Brain microvascular endothelial cell (primary cell): ENCODE results near the gene MATCAP1.

Experiments
- DNase-seq: peaks from one replicate; pipeline ENCODE4 v3.0.0-alpha.2; 2020
- H3K27ac ChIP-seq: fragments of 250-450 bp; sonication (Bioruptor Pico); 2 replicates; pipeline ENCODE4 v1.5.1; 2020; ENCODE audit warnings: mild to moderate bottlenecking, moderate library complexity
- H3K27me3 ChIP-seq: fragments of 250-450 bp; sonication (Bioruptor Pico); replicated peaks from 2 replicates; pipeline ENCODE4 v1.5.1; 2020; ENCODE audit warnings: mild to moderate bottlenecking
- H3K36me3 ChIP-seq: fragments of 250-450 bp; sonication (Bioruptor Pico); replicated peaks from 2 replicates; pipeline ENCODE4 v1.5.1; 2020; ENCODE audit warnings: mild to moderate bottlenecking
- H3K4me3 ChIP-seq: 2 replicates; pipeline ENCODE4 v1.5.1; 2011; ENCODE audit warnings: low read depth, mild to moderate bottlenecking, control low read depth, low read length, moderate library complexity
- CTCF ChIP-seq: IDR thresholded peaks from 2 replicates; pipeline ENCODE4 v1.5.1; 2011; ENCODE audit warnings: low read depth, mild to moderate bottlenecking, moderate library complexity, low read length, control low read depth, inconsistent platforms; ENCODE audit errors: missing control alignments
- in situ Hi-C: cut with HindIII; loops from 2 replicates; pipeline ENCODE4 v1.10.0; 2017; ENCODE audit warnings: low sequenced_read_pairs, low pct_ligation_motif_present

Gene MATCAP1

GRCh38 chr16:67199808-67200198 lies 16.0 kb upstream of the MATCAP1 start:
- in situ Hi-C loops: no loop called here
- H3K36me3 ChIP-seq: peaks cover 57% of the 10 kb centered on the region
- peak; percentile 10 for TF ChIP-seq CTCF

GRCh38 chr16:67199011-67199807 lies 15.4 kb upstream of the MATCAP1 start, which contains the start of gene ELMO3:
ELMO3 (plus strand) TSS chr16:67199131; CDS start chr16:67199327, 196 bp downstream.
- Histone ChIP-seq H3K27ac (no peak within 1 kb of the TSS), H3K36me3 (peaks cover 61% of the 10 kb centered on the region), H3K4me3 (no peak within 1 kb of the TSS), H3K27me3 (no peaks in the 10 kb centered on the region)
- DNase-seq: no peak
- in situ Hi-C loops: no loop called here
- TF ChIP-seq CTCF: peak; percentile 47

More at GRCh38 chr16:67199808-67200198, 16.0 kb upstream of the MATCAP1 start:
- H3K4me3 ChIP-seq: no peak overlapping the region
- no peaks in the 10 kb centered on the region for H3K27me3 ChIP-seq
- DNase-seq: no peak
- no peak overlapping the region for H3K27ac ChIP-seq

GRCh38 chr16:67198238-67198734 lies 14.5 kb upstream of the MATCAP1 start:
- no peak overlapping the region for H3K27ac ChIP-seq
- peak; percentile 88 for TF ChIP-seq CTCF
- DNase-seq: no peak
- H3K4me3 ChIP-seq: no peak overlapping the region
- in situ Hi-C loops: no loop called here
- H3K27me3 ChIP-seq: no peaks in the 10 kb centered on the region
- peaks cover 63% of the 10 kb centered on the region for H3K36me3 ChIP-seq

- H3K36me3 ChIP-seq: peaks cover 64% of the 10 kb centered on the region
- DNase-seq: no peak
- no peak overlapping the region for H3K27ac ChIP-seq
- H3K27me3 ChIP-seq: no peaks in the 10 kb centered on the region
- H3K4me3 ChIP-seq: no peak overlapping the region
- TF ChIP-seq CTCF: no peak
- in situ Hi-C loops: no loop called here
Observed at GRCh38 chr16:67197704-67198103, 13.9 kb upstream of the MATCAP1 start.

GRCh38 chr16:67196881-67197280 lies 13.1 kb upstream of the MATCAP1 start:
- DNase-seq: no peak
- Histone ChIP-seq H3K4me3 (no peak overlapping the region), H3K27me3 (no peaks in the 10 kb centered on the region), H3K36me3 (peaks cover 60% of the 10 kb centered on the region), H3K27ac (no peak overlapping the region)
- TF ChIP-seq CTCF: no peak
- in situ Hi-C loops: no loop called here
